Measurements from ENCODE around the gene ZNF622.

- TF ChIP-seq, protein P1, sequence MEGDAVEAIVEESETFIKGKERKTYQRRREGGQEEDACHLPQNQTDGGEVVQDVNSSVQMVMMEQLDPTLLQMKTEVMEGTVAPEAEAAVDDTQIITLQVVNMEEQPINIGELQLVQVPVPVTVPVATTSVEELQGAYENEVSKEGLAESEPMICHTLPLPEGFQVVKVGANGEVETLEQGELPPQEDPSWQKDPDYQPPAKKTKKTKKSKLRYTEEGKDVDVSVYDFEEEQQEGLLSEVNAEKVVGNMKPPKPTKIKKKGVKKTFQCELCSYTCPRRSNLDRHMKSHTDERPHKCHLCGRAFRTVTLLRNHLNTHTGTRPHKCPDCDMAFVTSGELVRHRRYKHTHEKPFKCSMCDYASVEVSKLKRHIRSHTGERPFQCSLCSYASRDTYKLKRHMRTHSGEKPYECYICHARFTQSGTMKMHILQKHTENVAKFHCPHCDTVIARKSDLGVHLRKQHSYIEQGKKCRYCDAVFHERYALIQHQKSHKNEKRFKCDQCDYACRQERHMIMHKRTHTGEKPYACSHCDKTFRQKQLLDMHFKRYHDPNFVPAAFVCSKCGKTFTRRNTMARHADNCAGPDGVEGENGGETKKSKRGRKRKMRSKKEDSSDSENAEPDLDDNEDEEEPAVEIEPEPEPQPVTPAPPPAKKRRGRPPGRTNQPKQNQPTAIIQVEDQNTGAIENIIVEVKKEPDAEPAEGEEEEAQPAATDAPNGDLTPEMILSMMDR (IDR thresholded peaks at IDR 0.05) = no peak
- no peak for TF ChIP-seq POLR2A (IDR thresholded peaks at IDR 0.05)
These were observed 10.9 kb downstream of the ZNF622 start for GRCh38 chr5:16454686-16455085.
